Activated CD4-positive, alpha-beta T cell treated with anti-CD3 and anti-CD28 coated beads, Interleukin-2, amount 50 U/mL, for 48 hours (primary cell): ENCODE results near the gene RAD51B.
"Not testable (repeated sequence)": the region's sequence is repeated elsewhere in the genome, so short reads cannot be mapped to it uniquely, and the experiment has no call there.

Experiments
- DNase-seq, 2 experiments: peaks; one replicate each; pipeline ENCODE4 v3.0.0-alpha.2; 2020

The RAD51B gene

GRCh38 chr14:68424443-68425172 is 605.0 kb downstream of the RAD51B start:
- DNase-seq: no peak

- no peak for DNase-seq
Observed at GRCh38 chr14:68426661-68427549, 607.3 kb downstream of the RAD51B start.

GRCh38 chr14:68427550-68427890 is 607.9 kb downstream of the RAD51B start:
- no peak for DNase-seq

GRCh38 chr14:68428900-68429299 is 609.3 kb downstream of the RAD51B start:
- not testable (repeated sequence) for DNase-seq

GRCh38 chr14:68434173-68434572 is 614.6 kb downstream of the RAD51B start:
- DNase-seq: not testable (repeated sequence)

- not testable (repeated sequence) for DNase-seq
Observed at GRCh38 chr14:68435631-68436030, 616.1 kb downstream of the RAD51B start.

- no peak for DNase-seq
Observed at GRCh38 chr14:68439676-68440075, 620.1 kb downstream of the RAD51B start.

- no peak for DNase-seq
Observed at GRCh38 chr14:68440820-68441219, 621.2 kb downstream of the RAD51B start.

GRCh38 chr14:68441542-68441941 is 622.0 kb downstream of the RAD51B start:
- no peak for DNase-seq

- no peak for DNase-seq
Observed at GRCh38 chr14:68442828-68443629, 623.5 kb downstream of the RAD51B start.

GRCh38 chr14:68444449-68445168 is 625.0 kb downstream of the RAD51B start:
- no peak for DNase-seq

GRCh38 chr14:68446243-68447040 is 626.9 kb downstream of the RAD51B start:
- DNase-seq: no peak

GRCh38 chr14:68447581-68448251 is 628.1 kb downstream of the RAD51B start:
- DNase-seq: no peak

- no peak for DNase-seq
Observed at GRCh38 chr14:68448252-68448902, 628.8 kb downstream of the RAD51B start.

- no peak for DNase-seq
Observed at GRCh38 chr14:68449561-68450181, 630.1 kb downstream of the RAD51B start.

GRCh38 chr14:68450391-68451120 is 631.0 kb downstream of the RAD51B start:
- DNase-seq: no peak

GRCh38 chr14:68451696-68452373 is 632.3 kb downstream of the RAD51B start:
- DNase-seq: no peak

- no peak for DNase-seq
Observed at GRCh38 chr14:68458253-68458652, 638.7 kb downstream of the RAD51B start.
